HEK293T (cell line): ENCODE measurements around the gene FERD3L.

Experiments
- CTCF ChIA-PET: fragments of 350-600 bp; formaldehyde crosslinking; extraction: SDS; loops from one replicate; lab custom pipeline; 2021; ENCODE audit warnings: antibody characterized with exemption, inconsistent platforms; lab: Yijun Ruan, JAX
- POLR2A ChIA-PET: fragments of 350-600 bp; formaldehyde crosslinking; extraction: SDS; loops from one replicate; lab custom pipeline; 2020; ENCODE audit warnings: antibody characterized with exemption, inconsistent platforms; lab: Yijun Ruan, JAX
- DNase-seq: peaks from one replicate; pipeline ENCODE4 v3.0.0; 2012; ENCODE audit warnings: mixed read lengths; ENCODE audit errors: extremely low spot score
- ARNT ChIP-seq: fragments of 450-650 bp; IDR thresholded peaks from 2 replicates; pipeline ENCODE4 v1.6.1; 2017; ENCODE audit warnings: mild to moderate bottlenecking
- BHLHE40 ChIP-seq: fragments of 450-650 bp; IDR thresholded peaks from 2 replicates; pipeline ENCODE4 v1.6.1; 2016; ENCODE audit warnings: mild to moderate bottlenecking, moderate library complexity, borderline replicate concordance
- CTBP1 ChIP-seq: fragments of 450-650 bp; IDR thresholded peaks from 2 replicates; pipeline ENCODE4 v1.6.1; 2016; ENCODE audit warnings: borderline replicate concordance
- ELF4 ChIP-seq: fragments of 450-650 bp; IDR thresholded peaks from 2 replicates; pipeline ENCODE4 v1.6.1; 2017; ENCODE audit warnings: antibody characterized with exemption
- FOXA1 ChIP-seq: fragments of 450-650 bp; IDR thresholded peaks from 2 replicates; pipeline ENCODE4 v1.6.1; 2016; ENCODE audit warnings: mild to moderate bottlenecking
- FOXK2 ChIP-seq: fragments of 450-650 bp; IDR thresholded peaks from 2 replicates; pipeline ENCODE4 v1.6.1; 2016; ENCODE audit warnings: mild to moderate bottlenecking
- FOXM1 ChIP-seq: fragments of 450-650 bp; IDR thresholded peaks from 2 replicates; pipeline ENCODE4 v1.6.1; 2017; ENCODE audit warnings: mild to moderate bottlenecking, borderline replicate concordance
- HDGF ChIP-seq: fragments of 450-650 bp; IDR thresholded peaks from 2 replicates; pipeline ENCODE4 v1.6.1; 2017; ENCODE audit warnings: antibody characterized with exemption, borderline replicate concordance
- L3MBTL2 ChIP-seq: fragments of 450-650 bp; conservative IDR thresholded peaks from 2 replicates; pipeline ENCODE4 v1.6.1; 2016; ENCODE audit warnings: mild to moderate bottlenecking
- LEF1 ChIP-seq: fragments of 450-650 bp; IDR thresholded peaks from 2 replicates; pipeline ENCODE4 v1.6.1; 2017; ENCODE audit warnings: mild to moderate bottlenecking, borderline replicate concordance
- NFRKB ChIP-seq: fragments of 450-650 bp; IDR thresholded peaks from 2 replicates; pipeline ENCODE4 v1.6.1; 2016; ENCODE audit warnings: mild to moderate bottlenecking, moderate library complexity
- PKNOX1 ChIP-seq: fragments of 450-650 bp; IDR thresholded peaks from 2 replicates; pipeline ENCODE4 v1.6.1; 2016
- SP1 ChIP-seq: fragments of 450-650 bp; IDR thresholded peaks from 2 replicates; pipeline ENCODE4 v1.6.1; 2017
- SUZ12 ChIP-seq: fragments of 450-650 bp; IDR thresholded peaks from 2 replicates; pipeline ENCODE4 v1.6.1; 2016; ENCODE audit warnings: mild to moderate bottlenecking
- TARDBP ChIP-seq: fragments of 450-650 bp; IDR thresholded peaks from 2 replicates; pipeline ENCODE4 v1.6.1; 2016
- ZNF384 ChIP-seq: fragments of 450-650 bp; IDR thresholded peaks from 2 replicates; pipeline ENCODE4 v1.6.1; 2016

FERD3L gene

DNA sequence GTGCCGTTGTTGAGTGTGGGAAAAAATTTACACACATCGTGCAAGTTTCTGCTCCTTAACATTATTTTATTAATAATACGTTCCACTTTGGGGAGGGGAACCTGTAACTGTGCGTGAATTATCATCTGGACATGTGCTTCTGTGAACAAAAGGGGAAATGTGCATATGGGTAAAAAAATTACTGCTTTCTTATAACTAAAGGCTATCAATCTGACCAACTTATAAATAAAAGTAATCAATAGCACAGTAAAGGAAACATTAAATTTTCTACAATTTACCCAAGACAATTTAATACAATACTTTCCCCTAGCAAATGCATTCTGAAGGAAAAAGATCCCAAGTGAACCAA lies 32.2 kb downstream of the FERD3L start:
- POLR2A ChIA-PET: no interaction called here
- CTCF ChIA-PET: no interaction called here
- DNase-seq: no peak
- TF ChIP-seq SP1: no peak
- no peak for TF ChIP-seq ARNT
- TF ChIP-seq FOXM1: no peak
- no peak for TF ChIP-seq L3MBTL2

DNA sequence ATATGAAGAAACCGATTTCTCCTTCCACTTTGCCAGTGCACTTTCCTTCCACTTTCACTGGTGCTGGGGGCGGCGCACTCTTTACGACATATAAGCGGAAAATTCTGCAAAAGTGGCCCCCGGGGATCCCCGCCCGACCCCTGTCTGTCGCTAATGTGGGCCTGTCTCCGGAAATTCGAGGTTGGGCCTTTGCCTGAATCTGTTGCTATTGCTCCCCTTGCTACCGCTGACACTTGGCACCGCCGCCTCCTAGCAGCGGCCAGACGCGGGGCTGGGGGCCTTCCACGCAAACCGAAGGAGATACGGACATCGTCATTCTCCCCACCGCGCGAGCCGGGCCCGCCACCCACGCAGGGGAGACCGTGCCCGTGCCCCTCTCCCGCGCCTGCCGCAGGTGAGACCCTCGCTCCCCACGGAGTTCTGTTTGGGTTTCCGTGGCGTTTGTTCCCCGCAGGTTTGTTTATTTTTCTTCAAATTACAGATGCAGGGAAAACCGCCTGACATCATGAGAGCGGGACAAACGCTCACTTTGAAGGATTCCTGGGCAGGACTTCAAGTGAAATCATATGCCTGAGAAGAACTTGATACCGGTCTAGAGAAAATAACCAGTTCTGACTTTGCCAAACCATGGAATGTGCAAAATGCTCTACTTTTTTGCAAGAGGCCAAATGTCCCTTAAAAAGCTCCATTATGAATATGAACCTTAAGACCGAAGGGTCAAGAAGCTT lies 32.8 kb downstream of the FERD3L start:
- DNase-seq: no peak
- POLR2A ChIA-PET: no interaction called here
- CTCF ChIA-PET: no interaction called here

DNA sequence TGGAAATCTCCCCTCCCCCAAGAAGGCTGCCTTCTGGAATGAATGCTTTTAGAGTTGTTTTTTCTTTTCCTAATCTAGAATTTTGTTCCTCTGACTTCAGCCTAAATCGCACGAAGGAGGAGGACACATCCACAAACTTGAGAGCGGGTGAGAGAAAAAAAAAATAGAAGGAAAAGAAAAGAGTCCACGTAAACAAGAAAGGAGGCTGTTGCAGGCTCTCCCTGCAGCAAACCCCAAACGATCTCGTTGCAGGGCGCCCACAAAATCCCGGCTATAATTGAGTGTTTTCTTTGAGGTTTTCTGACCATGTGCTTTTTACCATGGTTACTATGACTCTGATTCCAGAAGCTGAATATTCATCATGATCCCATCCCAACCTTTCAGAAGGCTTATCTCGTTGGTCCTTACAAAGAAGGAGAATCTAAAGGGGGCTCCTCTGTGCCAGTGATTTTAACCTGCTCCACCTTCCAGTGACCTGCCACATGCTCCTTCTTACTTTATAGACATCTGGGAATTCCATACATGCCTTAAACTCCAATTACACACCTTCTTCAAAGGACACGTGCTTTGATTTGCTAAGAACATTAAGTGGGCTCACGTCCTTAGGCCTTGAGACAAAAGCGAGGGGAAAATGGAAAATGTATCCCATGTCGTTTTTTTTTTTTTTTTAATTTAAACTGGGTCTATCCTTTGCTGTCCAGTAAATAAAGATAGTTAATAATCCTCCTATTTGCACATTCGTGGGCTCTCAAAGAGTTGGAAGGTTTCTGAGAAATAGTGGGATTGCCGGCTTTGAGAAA lies 33.5 kb downstream of the FERD3L start:
- CTCF ChIA-PET: no interaction called here
- no peak for DNase-seq
- TF ChIP-seq SUZ12: no peak
- TF ChIP-seq SP1: no peak
- no peak for TF ChIP-seq FOXA1
- TF ChIP-seq PKNOX1: no peak
- no peak for TF ChIP-seq L3MBTL2
- TF ChIP-seq NFRKB: no peak
- no peak for TF ChIP-seq LEF1
- TF ChIP-seq FOXK2: no peak
- no peak for TF ChIP-seq ARNT
- TF ChIP-seq BHLHE40: no peak
- TF ChIP-seq ZNF384: no peak
- TF ChIP-seq ELF4: no peak
- POLR2A ChIA-PET: no interaction called here

More for the DNA sequence above, 32.8 kb downstream of the FERD3L start:
- TF ChIP-seq PKNOX1 (no peak), FOXK2 (no peak)

DNA sequence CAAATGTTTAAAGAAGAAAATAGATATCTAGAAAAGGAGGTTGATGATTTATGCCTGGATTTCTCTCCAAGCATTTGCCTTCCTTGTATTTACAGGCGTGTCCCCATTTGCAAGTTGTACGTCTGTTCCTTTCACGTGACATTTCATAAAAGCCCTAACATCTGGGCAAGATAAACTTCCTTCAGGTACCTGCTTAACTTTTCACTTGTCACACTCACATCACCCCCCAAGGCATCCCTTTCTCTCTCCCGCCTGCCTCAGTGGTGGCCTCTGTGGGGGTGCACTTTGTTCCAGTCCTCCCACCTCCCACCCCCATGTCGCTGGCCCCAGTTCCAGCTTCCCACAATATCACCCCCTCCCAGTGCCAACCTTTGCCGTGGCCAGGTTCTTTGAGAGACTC lies 34.4 kb downstream of the FERD3L start:
- ChIA-PET CTCF (no interaction called here), POLR2A (no interaction called here)
- no peak for TF ChIP-seq SP1
- no peak for DNase-seq

DNA sequence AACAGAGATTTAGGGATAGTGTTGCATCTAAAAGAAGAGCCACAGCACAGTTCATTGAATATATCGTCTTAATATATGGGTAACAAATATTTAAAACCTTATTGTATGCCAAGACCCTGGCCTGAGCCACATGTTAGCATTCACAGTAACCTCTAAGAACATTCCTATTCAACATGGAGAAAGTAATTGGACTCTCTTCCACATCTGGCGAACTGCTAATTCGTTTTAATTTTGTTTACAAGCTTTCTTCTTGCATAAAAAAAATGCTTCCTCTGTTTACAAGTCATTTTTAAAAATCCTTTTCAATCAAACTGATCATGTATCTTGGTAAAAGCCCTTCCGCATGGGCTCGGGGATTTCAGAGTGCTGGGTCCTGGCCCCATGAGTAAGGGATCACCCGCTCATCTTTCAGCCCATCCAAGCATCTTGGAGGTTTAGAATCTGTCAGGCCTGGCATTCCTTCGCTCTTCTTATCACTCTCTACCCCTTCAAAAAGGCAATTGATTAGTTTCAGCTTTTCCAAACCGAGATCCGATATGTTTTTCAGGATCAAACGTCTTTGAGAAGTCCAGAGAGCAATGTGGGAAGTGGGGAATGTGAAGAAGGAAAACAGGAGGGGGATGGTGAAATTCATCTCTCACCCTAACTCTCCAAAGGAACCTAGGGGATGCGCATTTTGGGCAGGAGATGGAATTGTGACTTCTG lies 35.0 kb downstream of the FERD3L start:
- ChIA-PET POLR2A (no interaction called here), CTCF (no interaction called here)
- TF ChIP-seq CTBP1: no peak
- TF ChIP-seq PKNOX1: no peak
- no peak for TF ChIP-seq ELF4
- no peak for TF ChIP-seq FOXA1
- no peak for TF ChIP-seq SUZ12
- no peak for TF ChIP-seq SP1
- no peak for TF ChIP-seq NFRKB
- TF ChIP-seq ZNF384: no peak
- no peak for TF ChIP-seq FOXM1
- no peak for TF ChIP-seq HDGF
- TF ChIP-seq BHLHE40: no peak
- DNase-seq: no peak

- POLR2A ChIA-PET: no interaction called here
- CTCF ChIA-PET: no interaction called here
- TF ChIP-seq CTBP1: no peak
- TF ChIP-seq FOXK2: no peak
- TF ChIP-seq SUZ12: no peak
- no peak for TF ChIP-seq LEF1
- TF ChIP-seq ELF4: no peak
- no peak for TF ChIP-seq FOXA1
- TF ChIP-seq L3MBTL2: no peak
- no peak for TF ChIP-seq SP1
- TF ChIP-seq FOXM1: no peak
- no peak for TF ChIP-seq HDGF
- no peak for TF ChIP-seq TARDBP
- TF ChIP-seq NFRKB: no peak
- no peak for DNase-seq
Measured at GRCh38 chr7:19109000-19109946, 35.9 kb downstream of the FERD3L start.
